CD4-positive, alpha-beta T cell treated with Interleukin-15 for 4 hours (primary cell): ENCODE data around the gene MRE11.
"Not testable (repeated sequence)": the region's sequence is repeated elsewhere in the genome, so short reads cannot be mapped to it uniquely, and the experiment has no call there.

Experiments
- DNase-seq: peaks from one replicate; pipeline ENCODE4 v3.0.0-alpha.2; 2020; ENCODE audit warnings: low spot score

The MRE11 gene

DNA sequence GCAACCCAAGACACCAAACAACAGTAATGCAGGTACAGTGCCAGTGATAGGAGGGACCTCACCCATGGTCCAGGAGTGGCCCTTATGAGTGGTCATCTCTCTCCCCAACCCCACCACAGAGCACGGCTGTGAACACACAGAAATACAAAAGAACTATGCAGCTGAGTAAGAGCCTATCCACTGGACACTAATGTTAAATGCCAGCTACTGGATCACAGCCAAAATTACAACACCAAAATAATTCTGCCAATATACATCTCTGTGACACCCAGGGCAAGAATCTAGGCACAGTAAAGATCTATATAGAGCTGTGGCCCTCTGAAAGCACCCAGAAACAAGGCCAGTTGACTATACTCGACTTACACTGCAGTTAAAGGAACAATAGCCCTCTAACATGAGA lies 69.6 kb downstream of the MRE11 start:
- no peak for DNase-seq

DNA sequence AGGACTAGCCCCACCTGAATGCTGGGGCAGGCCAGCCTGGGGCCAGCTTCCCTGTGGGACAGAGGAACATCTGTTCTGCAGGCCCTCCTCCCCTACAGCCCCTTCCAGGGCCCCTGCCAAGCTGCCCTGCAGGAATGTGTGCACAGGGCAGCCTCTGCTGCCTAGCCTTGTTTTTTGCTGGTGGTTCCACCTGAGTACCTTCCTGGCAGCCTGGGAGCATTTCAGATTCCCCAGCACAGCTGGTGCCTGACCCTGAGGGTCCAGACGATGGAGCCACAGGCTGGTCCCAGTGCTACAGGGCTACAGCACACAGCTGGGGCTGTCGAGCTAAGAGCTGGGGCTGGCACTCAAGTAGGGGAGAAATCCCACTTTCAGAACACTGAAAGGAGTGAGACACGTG lies 70.1 kb downstream of the MRE11 start:
- no peak for DNase-seq

GRCh38 chr11:94418123-94418765 lies 75.4 kb downstream of the MRE11 start:
- DNase-seq: no peak

GRCh38 chr11:94417386-94417987 lies 76.2 kb downstream of the MRE11 start:
- DNase-seq: no peak

DNA sequence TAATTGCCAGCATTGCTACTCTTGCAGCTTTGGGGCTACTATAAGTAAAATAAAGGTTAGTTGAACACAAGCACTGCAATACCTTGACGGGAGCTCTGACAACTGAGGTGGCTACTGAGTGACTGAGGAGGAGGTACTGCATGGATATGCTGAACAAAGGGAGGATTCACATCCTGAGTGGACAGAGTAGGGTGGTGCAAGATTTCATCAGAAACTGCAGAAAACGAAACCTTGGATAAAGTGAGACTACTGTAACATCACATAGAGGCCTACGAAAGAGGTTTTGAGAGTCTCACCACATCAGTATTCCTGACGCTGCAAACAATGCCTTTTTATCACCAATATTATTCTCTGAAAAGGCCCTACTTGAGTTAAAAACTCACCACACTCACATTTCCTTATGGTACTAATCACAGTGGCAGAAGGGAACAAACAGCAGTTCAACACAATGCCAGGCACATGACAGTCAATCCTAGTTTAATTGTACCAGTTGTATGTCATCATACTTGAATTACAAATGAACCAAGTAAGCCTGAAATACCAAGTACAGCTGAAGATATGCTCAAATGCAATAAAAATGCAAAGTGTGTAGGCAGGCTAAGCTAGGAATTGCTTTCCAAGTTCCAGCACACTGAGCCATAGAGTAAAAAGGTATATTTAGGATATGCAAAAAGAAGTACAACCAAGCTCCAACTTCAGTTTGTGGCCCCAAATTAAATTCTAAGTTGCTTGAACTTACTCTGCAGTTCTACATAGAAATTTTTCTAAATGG lies 88.4 kb downstream of the MRE11 start:
- DNase-seq: no peak

GRCh38 chr11:94402355-94402754 lies 91.3 kb downstream of the MRE11 start:
- DNase-seq: no peak

GRCh38 chr11:94401773-94402265 lies 91.8 kb downstream of the MRE11 start:
- DNase-seq: no peak

DNA sequence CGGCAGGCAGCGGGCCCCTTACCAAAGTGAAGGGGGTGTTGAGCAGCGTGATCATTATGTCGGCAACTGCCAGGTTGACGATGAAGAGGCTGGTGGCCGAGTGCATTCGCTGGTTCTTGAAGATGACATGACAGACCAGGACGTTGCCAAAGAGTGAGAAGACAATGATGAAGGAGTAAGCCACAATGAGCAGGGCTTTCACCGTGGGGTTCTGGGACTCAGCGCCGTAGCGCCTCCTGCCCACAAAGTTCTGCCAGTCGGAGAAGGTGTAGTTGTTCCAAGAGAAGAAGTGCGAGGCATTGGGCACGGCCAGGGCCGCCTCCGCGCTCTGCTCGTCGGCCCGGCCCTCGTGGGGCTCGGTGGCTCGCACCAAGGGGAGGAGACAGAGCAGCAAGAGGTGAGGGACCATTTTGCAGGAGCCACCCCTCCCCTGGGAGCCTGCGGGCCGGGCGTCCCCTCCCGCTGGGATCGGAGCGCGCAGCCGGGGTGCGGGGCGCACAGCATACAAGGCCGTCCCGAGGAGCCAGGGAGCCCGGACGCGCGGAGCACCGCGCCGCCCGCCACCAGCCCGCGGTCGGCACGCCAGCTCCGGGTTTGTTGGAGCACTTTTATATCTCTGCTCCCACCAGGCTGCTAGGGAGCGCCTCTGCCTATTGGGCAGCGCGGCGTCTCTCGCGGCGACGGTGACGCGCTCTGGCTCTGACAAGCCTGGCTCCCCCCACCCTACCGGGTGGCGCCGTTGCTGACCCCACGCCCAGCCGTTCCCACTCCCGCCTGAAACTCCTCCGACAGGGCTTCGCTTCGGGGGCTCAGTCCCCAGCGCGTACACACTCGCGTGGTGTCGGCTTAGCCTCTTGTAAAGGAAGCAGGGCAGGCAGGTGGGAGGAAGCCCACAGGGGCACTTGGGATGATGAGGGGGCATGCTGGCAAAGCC lies 92.5 kb downstream of the MRE11 start, which contains the start of gene GPR83:
GPR83 (minus strand) TSS at position 581 of the 934 bp plus-strand sequence; CDS start at position 409, 172 bp downstream.
- DNase-seq: no peak

DNA sequence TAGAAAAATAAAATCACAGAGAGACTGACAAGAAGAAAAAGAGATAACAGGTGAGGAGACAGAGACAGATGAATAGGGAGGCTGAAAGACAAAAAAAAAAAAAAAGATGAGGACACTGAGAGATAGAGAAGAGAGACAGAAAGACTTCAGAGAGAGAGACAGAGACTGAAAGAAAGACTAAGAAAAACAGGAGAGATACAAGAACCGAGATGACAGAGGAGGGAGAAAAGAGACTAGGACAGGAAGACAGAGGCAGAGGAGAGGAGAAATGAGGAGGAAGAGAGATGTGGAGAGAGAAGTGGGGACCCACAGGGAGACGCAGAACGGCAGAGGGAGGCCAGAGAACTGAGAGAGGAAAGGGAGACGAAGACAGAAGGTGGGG lies 93.2 kb downstream of the MRE11 start:
- DNase-seq: no peak

GRCh38 chr11:94400050-94400449 lies 93.6 kb downstream of the MRE11 start:
- no peak for DNase-seq

DNA sequence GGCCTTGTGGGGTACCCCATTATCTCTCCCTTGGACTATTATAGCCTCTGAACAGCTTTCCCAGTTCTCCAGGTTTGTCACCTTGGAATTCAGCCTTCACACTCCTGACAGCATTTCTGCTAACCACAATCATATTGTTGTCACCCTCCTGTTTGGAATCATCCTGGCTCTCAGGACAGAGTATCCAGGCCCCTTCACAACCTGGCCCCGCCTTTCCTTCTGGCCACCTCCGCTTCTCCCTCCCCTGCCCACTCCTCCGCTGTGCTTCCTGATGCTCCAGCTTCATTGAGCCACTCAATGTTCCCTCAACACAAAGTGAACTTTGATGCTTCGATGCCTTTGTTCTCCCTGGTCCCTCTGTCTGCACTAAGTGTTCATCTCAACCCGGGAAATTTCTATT lies 95.5 kb downstream of the MRE11 start:
- DNase-seq: no peak

DNA sequence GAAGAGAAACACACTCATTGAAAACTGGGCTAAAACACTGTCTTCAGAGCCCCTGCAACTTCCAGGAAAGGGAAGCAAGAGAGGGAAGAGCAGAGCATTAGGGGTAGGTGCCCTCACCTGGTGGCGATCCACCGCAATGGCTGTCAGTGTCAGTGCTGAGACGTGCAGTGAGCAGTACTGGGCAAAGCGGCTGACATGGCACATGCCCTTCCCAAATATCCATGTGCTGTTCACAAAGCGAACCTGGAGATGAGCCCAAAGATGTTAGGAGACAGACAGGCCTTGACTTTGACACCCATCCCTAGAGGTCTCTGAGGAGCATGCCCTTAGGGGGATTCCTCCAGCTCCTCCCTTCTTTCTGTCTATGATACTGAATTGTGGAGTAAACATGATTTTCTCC lies 97.4 kb downstream of the MRE11 start:
- DNase-seq: no peak

- DNase-seq: not testable (repeated sequence)
Measured at GRCh38 chr11:94391937-94392336, 101.7 kb downstream of the MRE11 start.

DNA sequence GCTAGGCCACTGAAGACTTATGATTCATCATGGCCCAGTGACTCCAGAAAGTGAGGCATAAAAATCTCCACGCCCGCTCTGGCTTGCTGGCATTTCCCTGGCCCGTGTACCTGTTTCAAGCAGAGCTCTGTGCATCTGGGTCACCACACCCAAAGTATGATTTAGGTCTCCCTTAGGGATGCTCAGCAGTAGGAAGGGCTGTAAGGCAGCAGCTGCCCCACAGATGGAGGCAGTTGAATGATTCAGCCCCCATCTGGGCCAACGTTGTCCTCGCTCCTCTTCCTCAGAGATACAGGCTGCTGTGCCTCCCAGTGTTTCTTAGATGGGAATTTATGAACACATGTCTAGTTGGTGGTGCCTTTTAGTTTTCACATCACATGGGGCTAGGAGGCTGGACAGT lies 114.0 kb downstream of the MRE11 start:
- DNase-seq: no peak

GRCh38 chr11:94376841-94377240 lies 116.8 kb downstream of the MRE11 start:
- no peak for DNase-seq

DNA sequence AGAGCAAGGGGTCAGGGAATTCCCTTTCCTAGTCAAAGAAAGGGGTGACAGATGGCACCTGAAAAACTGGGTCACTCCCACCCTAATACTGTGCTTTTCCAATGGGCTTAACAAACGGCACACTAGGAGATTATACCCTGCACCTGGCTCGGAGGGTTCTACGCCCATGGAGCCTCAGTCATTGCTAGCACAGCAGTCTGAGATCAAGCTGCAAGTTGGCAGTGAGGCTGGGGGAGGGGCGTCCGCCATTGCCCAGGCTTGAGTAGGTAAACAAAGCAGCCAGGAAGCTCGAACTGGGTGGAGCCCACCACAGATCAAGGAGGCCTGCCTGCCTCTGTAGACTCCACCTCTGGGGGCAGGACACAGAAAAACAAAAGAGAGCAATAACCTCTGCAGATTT lies 123.1 kb downstream of the MRE11 start:
- not testable (repeated sequence) for DNase-seq
